ENCODE data around the gene MT3. TPM values are rescaled to one million over a fixed set of nuclear protein-coding genes. Genes with fewer than 3 reads are reported as not detected.

Gene MT3
- polyA plus RNA-seq, 1 of the 3 experiments (the other 2 are of a cell fraction) = 0.43 TPM

DNA sequence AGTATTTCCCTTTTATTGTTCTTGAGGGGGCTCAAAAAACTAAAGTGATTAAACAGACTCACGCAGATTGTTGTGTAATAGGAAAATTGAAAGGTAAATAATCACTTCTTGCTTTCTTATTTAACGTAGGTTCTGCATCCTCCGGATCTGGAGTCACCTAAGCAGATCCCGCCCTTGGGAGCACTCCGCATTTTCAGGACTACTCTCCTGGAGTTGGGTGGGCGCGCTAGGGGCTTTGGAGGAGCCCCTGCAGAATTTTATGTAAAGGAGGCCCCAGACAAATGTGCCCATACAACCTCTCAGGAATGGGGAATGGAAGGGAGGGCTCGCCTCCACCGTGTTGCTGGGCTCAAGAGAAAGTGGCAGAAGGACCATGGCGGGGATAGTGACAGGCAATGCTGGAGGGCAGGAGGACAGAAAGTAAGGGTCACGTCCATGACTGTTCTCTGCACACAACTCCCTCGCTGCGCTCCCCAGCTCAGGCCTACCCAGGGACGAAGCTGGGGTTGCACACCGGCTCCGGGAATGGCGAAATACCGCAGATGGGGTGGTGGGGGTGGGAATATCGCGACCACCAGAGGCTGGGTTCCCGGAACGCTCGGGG, 27.4 kb downstream of the MT3 start (continued):
- TF ChIP-seq NRF1 (IDR thresholded peaks at IDR 0.05; ENCODE audit: low read depth, low read length) (no peak), ELF1 (IDR thresholded peaks at IDR 0.05) (no peak), RFX5 (IDR thresholded peaks at IDR 0.05; ENCODE audit: low read length) (no peak), EP300 (IDR thresholded peaks at IDR 0.05; ENCODE audit: borderline replicate concordance in 1 of 2, low read depth in 1 of 2, low read length in 1 of 2) (no peak), MEF2A (IDR thresholded peaks at IDR 0.05; ENCODE audit: borderline replicate concordance, low read depth) (no peak), TAF1 (IDR thresholded peaks at IDR 0.05; ENCODE audit: borderline replicate concordance, low read depth, low read length) (no peak), EZH2phosphoT487 (IDR thresholded peaks at IDR 0.05; ENCODE audit: borderline replicate concordance, low read depth) (no peak), GABPA (IDR thresholded peaks at IDR 0.05; ENCODE audit: low read depth) (no peak), PBX3 (IDR thresholded peaks at IDR 0.05) (no peak), JUND (IDR thresholded peaks at IDR 0.05) (no peak)

- H3K79me2 ChIP-seq (ENCODE audit: insufficient read depth) = no peaks in the 10 kb centered on the region; the same call in 1 of the 2 replicates
- DNase-seq = no peak
- peaks cover 23% of the 10 kb centered on the region for H3F3A ChIP-seq (replicated peaks; ENCODE audit: insufficient read depth)
- no peak overlapping the region for H3K27ac ChIP-seq (ENCODE audit: low read depth in 2 of 2, low read length in 1 of 2)
- no peak overlapping the region for H2AFZ ChIP-seq (ENCODE audit: low read depth)
- H3K9me3 ChIP-seq = no peaks in the 10 kb centered on the region
- no peaks in the 10 kb centered on the region for H3K9me2 ChIP-seq
- ChIA-PET POLR2A (interaction anchor here (1.0 kb wide), 1 partner anchor 13 kb away, joined by 3 read pairs; no protein-coding TSS in a partner anchor), CTCF (interaction anchor here (0.6 to 2.4 kb wide), 2 partner anchors 13 to 17 kb away, joined by 3 to 6 read pairs; no protein-coding TSS in a partner anchor)
- no peak overlapping the region for H3K4me2 ChIP-seq
- no peak overlapping the region for H3K4me3 ChIP-seq (ENCODE audit: low read depth in 2 of 2, low read length in 1 of 2)
- no peaks in the 10 kb centered on the region for H4K20me1 ChIP-seq (ENCODE audit: insufficient read depth)
- H3K27me3 ChIP-seq (ENCODE audit: insufficient read depth) = no peaks in the 10 kb centered on the region
- TF ChIP-seq PBX3 (IDR thresholded peaks at IDR 0.05) (no peak), YY1 (IDR thresholded peaks at IDR 0.05; ENCODE audit: low read depth) (no peak), NRF1 (IDR thresholded peaks at IDR 0.05; ENCODE audit: low read depth, low read length) (no peak), SIN3A (IDR thresholded peaks at IDR 0.05; ENCODE audit: borderline replicate concordance, low read depth, low read length) (no peak), JUND (IDR thresholded peaks at IDR 0.05) (no peak), TEAD4 (IDR thresholded peaks at IDR 0.05; ENCODE audit: borderline replicate concordance, insufficient read depth) (no peak), EP300 (IDR thresholded peaks at IDR 0.05; ENCODE audit: borderline replicate concordance in 1 of 2, low read depth in 1 of 2, low read length in 1 of 2) (no peak), MAX (IDR thresholded peaks at IDR 0.05; ENCODE audit: low read depth) (no peak), TAF1 (IDR thresholded peaks at IDR 0.05; ENCODE audit: borderline replicate concordance, low read depth, low read length) (no peak), GABPA (IDR thresholded peaks at IDR 0.05; ENCODE audit: low read depth) (no peak), ZBTB33 (IDR thresholded peaks at IDR 0.05; ENCODE audit: borderline replicate concordance, low read depth) (no peak), ELF1 (IDR thresholded peaks at IDR 0.05) (no peak), RCOR1 (IDR thresholded peaks at IDR 0.05; ENCODE audit: low read length) (no peak), GATA2 (CRISPR knock-in tag; IDR thresholded peaks at IDR 0.05) (no peak), TCF12 (IDR thresholded peaks at IDR 0.05) (no peak), SMC3 (IDR thresholded peaks at IDR 0.05; ENCODE audit: low read depth, low read length) (no peak)
- TF ChIP-seq, protein P1, sequence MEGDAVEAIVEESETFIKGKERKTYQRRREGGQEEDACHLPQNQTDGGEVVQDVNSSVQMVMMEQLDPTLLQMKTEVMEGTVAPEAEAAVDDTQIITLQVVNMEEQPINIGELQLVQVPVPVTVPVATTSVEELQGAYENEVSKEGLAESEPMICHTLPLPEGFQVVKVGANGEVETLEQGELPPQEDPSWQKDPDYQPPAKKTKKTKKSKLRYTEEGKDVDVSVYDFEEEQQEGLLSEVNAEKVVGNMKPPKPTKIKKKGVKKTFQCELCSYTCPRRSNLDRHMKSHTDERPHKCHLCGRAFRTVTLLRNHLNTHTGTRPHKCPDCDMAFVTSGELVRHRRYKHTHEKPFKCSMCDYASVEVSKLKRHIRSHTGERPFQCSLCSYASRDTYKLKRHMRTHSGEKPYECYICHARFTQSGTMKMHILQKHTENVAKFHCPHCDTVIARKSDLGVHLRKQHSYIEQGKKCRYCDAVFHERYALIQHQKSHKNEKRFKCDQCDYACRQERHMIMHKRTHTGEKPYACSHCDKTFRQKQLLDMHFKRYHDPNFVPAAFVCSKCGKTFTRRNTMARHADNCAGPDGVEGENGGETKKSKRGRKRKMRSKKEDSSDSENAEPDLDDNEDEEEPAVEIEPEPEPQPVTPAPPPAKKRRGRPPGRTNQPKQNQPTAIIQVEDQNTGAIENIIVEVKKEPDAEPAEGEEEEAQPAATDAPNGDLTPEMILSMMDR (IDR thresholded peaks at IDR 0.05) = no peak
- WGBS (ENCODE audit: low lambda C conversion rate) = 86% methylated on average over 32 of the region's 41 CpGs
- peaks cover 0 to 22% of the 10 kb centered on the region in 2 experiments; a peak in 1 of 4 replicates for H3K4me1 ChIP-seq (ENCODE audit: control insufficient read depth in 1 of 2, insufficient read depth in 2 of 2, low read depth in 1 of 2, low read length in 1 of 2)
- H3K9ac ChIP-seq = no peak overlapping the region
- H3K36me3 ChIP-seq (replicated peaks in 1 of 2; ENCODE audit: control insufficient read depth in 1 of 2, insufficient read depth in 2 of 2, low read length in 1 of 2) = no peaks in the 10 kb centered on the region
Observed at GRCh38 chr16:56617212-56618085, 28.1 kb downstream of the MT3 start.

Measured in SK-N-SH (cell line).